Left lung (tissue), 10 donors: ENCODE measurements around the gene BNC2. TPM values are rescaled to one million over a fixed set of nuclear protein-coding genes. Genes with fewer than 3 reads are reported as not detected.

Experiments used
- ATAC-seq: fragments of 200-7000 bp; cut with Tn5 transposase; one replicate; pipeline ENCODE4 v1.9.1; 2020; ENCODE audit warnings: moderate library complexity
- DNase-seq, 4 donors: peaks; one replicate each; pipeline ENCODE4 v3.0.0-alpha.2; 2013 to 2020
- H3K27ac ChIP-seq, 2 donors: fragments of 200-600 bp; sonication (generic) in 1 of 2; one replicate each; pipeline versions ENCODE4 v1.5.0 to v1.8.0; 2020 to 2021
- H3K27me3 ChIP-seq, 2 donors: fragments of 200-600 bp; sonication (generic) in 1 of 2; one replicate each; pipeline versions ENCODE4 v1.5.0 to v1.8.0; 2020 to 2021
- H3K36me3 ChIP-seq, 2 donors: fragments of 200-600 bp; sonication (generic) in 1 of 2; one replicate each; pipeline versions ENCODE4 v1.5.0 to v1.8.0; 2020 to 2021
- H3K4me1 ChIP-seq, 2 donors: fragments of 200-600 bp; one replicate each; pipeline ENCODE4 v1.8.0; 2021
- H3K4me3 ChIP-seq, 2 donors: fragments of 200-600 bp; sonication (generic) in 1 of 2; one replicate each; pipeline versions ENCODE4 v1.5.0 to v1.8.0; 2020 to 2021; ENCODE audit warnings: mild to moderate bottlenecking in 1 of 2
- H3K9me3 ChIP-seq, 2 donors: fragments of 200-600 bp; sonication (generic) in 1 of 2; one replicate each; pipeline versions ENCODE4 v1.5.0 to v1.8.0; 2020 to 2021
- intact Hi-C, 2 donors: fragments of 100-400 bp; cut with DNase I; formaldehyde crosslinking; loops; one replicate each; pipeline versions ENCODE4 v1.11.2 to v1.14.2; 2022
- polyA plus RNA-seq, 6 donors: library from polyadenylated mRNA; unstranded; fragments of 120-200 nt; gene quantifications; one replicate each; pipeline ENCODE4 v1.2.1, GENCODE V29; 2013; ENCODE audit not compliant: insufficient read length in 6 of 6
- total RNA-seq, 2 donors: library from RNA; stranded (reverse); fragmentation: NEBNext Ultra II Directional; extraction: Animal tissue kit (Norgen Biotek cat#: 25700); gene quantifications; one replicate each; pipeline ENCODE4 v1.2.1, GENCODE V29; 2021
- TF ChIP-seq, protein P1 (sequence below), 2 donors: fragments of 200-600 bp; sonication (generic) in 1 of 2; IDR thresholded peaks; one replicate each; pipeline versions ENCODE4 v1.5.0 to v1.8.0; 2021; ENCODE audit warnings: antibody characterized with exemption in 2 of 2
- donor health status: DM: no; HTN: yes; CAD: no.
- donor health status: DM: no; HTN: no; CAD: no.

The BNC2 gene
- total and polyA plus RNA-seq, 8 donors, result 9.6 to 19.3 (median 12.9) TPM

- Histone ChIP-seq H3K9me3 (peaks cover 0 to 2% of the 10 kb centered on the region in 2 donors), H3K36me3 (no peaks in the 10 kb centered on the region), H3K27ac (peak overlapping the region in 1 of 2 donors; percentile 21), H3K27me3 (no peaks in the 10 kb centered on the region), H3K4me1 (no peaks in the 10 kb centered on the region), H3K4me3 (no peak overlapping the region)
- ATAC-seq (no peak), DNase-seq (no peak)
- TF ChIP-seq, protein P1, sequence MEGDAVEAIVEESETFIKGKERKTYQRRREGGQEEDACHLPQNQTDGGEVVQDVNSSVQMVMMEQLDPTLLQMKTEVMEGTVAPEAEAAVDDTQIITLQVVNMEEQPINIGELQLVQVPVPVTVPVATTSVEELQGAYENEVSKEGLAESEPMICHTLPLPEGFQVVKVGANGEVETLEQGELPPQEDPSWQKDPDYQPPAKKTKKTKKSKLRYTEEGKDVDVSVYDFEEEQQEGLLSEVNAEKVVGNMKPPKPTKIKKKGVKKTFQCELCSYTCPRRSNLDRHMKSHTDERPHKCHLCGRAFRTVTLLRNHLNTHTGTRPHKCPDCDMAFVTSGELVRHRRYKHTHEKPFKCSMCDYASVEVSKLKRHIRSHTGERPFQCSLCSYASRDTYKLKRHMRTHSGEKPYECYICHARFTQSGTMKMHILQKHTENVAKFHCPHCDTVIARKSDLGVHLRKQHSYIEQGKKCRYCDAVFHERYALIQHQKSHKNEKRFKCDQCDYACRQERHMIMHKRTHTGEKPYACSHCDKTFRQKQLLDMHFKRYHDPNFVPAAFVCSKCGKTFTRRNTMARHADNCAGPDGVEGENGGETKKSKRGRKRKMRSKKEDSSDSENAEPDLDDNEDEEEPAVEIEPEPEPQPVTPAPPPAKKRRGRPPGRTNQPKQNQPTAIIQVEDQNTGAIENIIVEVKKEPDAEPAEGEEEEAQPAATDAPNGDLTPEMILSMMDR (IDR thresholded peaks at IDR 0.05), result no peak
- intact Hi-C loops, result no loop called here
Observed at GRCh38 chr9:16619402-16619801, 251.1 kb downstream of the BNC2 start.

GRCh38 chr9:16618524-16618923, 251.9 kb downstream of the BNC2 start:
- H3K36me3 ChIP-seq, result no peaks in the 10 kb centered on the region
- H3K4me3 ChIP-seq, result no peak overlapping the region
- no peak overlapping the region for H3K27ac ChIP-seq
- ATAC-seq, result no peak
- no peaks in the 10 kb centered on the region for H3K4me1 ChIP-seq
- intact Hi-C loops, result no loop called here
- no peaks in the 10 kb centered on the region for H3K27me3 ChIP-seq
- peaks cover 0 to 2% of the 10 kb centered on the region in 2 donors for H3K9me3 ChIP-seq
- TF ChIP-seq, protein P1 (IDR thresholded peaks at IDR 0.05), result no peak
- no peak for DNase-seq

GRCh38 chr9:16616686-16617085, 253.8 kb downstream of the BNC2 start:
- no peaks in the 10 kb centered on the region for H3K36me3 ChIP-seq
- TF ChIP-seq, protein P1 (IDR thresholded peaks at IDR 0.05), result no peak
- intact Hi-C loops, result no loop called here
- H3K4me3 ChIP-seq, result no peak overlapping the region
- ATAC-seq, result no peak
- no peak overlapping the region for H3K27ac ChIP-seq
- no peaks in the 10 kb centered on the region for H3K27me3 ChIP-seq
- no peaks in the 10 kb centered on the region for H3K4me1 ChIP-seq
- peaks cover 0 to 2% of the 10 kb centered on the region in 2 donors for H3K9me3 ChIP-seq
- no peak for DNase-seq

GRCh38 chr9:16615451-16615850, 255.0 kb downstream of the BNC2 start:
- DNase-seq, result no peak
- ATAC-seq, result no peak
- peaks cover 0 to 2% of the 10 kb centered on the region in 2 donors for H3K9me3 ChIP-seq
- no peak overlapping the region for H3K27ac ChIP-seq
- no peaks in the 10 kb centered on the region for H3K27me3 ChIP-seq
- TF ChIP-seq, protein P1 (IDR thresholded peaks at IDR 0.05), result no peak
- H3K36me3 ChIP-seq, result no peaks in the 10 kb centered on the region
- no peak overlapping the region for H3K4me3 ChIP-seq
- intact Hi-C loops, result no loop called here
- H3K4me1 ChIP-seq, result no peaks in the 10 kb centered on the region

DNA sequence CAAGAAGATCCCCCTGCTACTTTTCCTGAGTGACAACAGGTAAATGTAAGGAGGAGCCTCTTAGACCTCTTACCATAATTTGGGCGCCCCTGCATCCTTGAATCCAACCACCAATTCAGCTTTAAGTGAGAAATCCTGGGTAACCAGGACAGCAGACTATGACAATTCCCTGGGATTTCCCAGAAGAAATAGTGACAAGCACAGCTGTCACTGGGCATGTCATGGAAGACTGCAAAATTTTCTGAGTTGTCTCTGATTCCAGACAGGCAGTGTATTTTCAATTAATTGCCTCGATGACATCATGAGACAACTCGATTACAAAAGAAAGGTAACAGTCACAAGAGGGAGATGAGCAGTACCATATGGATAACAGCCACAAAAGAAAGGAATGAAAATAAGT, 256.9 kb downstream of the BNC2 start:
- no peak overlapping the region for H3K27ac ChIP-seq
- TF ChIP-seq, protein P1 (IDR thresholded peaks at IDR 0.05), result no peak
- H3K9me3 ChIP-seq, result peaks cover 0 to 2% of the 10 kb centered on the region in 2 donors
- no peak for DNase-seq
- no peaks in the 10 kb centered on the region for H3K27me3 ChIP-seq
- intact Hi-C loops, result no loop called here
- H3K36me3 ChIP-seq, result no peaks in the 10 kb centered on the region
- H3K4me3 ChIP-seq, result no peak overlapping the region
- no peak for ATAC-seq
- H3K4me1 ChIP-seq, result no peaks in the 10 kb centered on the region
